Mammary epithelial cell (primary cell): ENCODE data around the gene TEAD1.

Source experiments
- CTCF ChIP-seq, 2 donors: IDR thresholded peaks in 1 of 2; conservative IDR thresholded peaks in 1 of 2; 2 replicates each; pipeline ENCODE4 v1.5.1; 2011 to 2012; ENCODE audit warnings: inconsistent platforms in 2 of 2, low read length in 2 of 2, mild to moderate bottlenecking in 2 of 2, control low read depth in 1 of 2, low read depth in 1 of 2; ENCODE audit not compliant: insufficient read depth in 1 of 2; ENCODE audit errors: extremely low read depth in 1 of 2
- EZH2 ChIP-seq: IDR thresholded peaks from 2 replicates; pipeline ENCODE4 v1.6.1; 2012; ENCODE audit warnings: low read length, inconsistent platforms, borderline replicate concordance

GRCh38 chr11:12749442-12749841, 75.2 kb downstream of the TEAD1 start:
- no peak for TF ChIP-seq CTCF (conservative IDR thresholded peaks at IDR 0.05 in 1 of 2, IDR thresholded peaks at IDR 0.05 in 1 of 2; ENCODE audit: extremely low read depth in 1 of 2, insufficient read depth in 1 of 2, low read depth in 1 of 2, low read length in 2 of 2)
- no peak for TF ChIP-seq EZH2
